ENCODE data around the gene LAMA4. TPM values are rescaled to one million over a fixed set of nuclear protein-coding genes. Genes with fewer than 3 reads are reported as not detected.

Gene LAMA4
- total RNA-seq, 1 experiment from 2014 or later = 1.1 TPM

DNA sequence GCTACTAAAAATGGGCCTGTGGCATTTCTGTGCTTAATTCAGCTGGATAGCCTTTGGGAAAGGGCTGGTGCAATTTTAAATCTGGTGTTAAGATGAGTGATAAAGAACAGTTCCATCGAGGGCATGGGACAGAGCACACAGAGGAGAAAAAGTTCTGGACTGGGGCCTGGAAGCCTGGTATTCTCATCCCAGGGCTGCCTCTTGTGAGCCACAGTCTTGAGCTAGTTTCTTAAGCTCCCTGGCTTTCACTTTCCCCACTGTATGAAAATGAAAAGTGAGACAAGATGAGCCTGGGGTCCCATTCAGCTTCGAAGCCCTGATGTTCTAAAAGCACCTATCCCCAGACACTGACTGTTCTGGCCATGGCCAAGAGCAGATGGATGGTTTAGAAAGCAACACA lies 14.3 kb upstream of the LAMA4 start:
- no peaks in the 10 kb centered on the region for H3K9me3 ChIP-seq (ENCODE audit: control insufficient read depth, low read depth, low read length)
- no peaks in the 10 kb centered on the region for H3K27me3 ChIP-seq (ENCODE audit: insufficient read depth, low read length)
- H2BK20ac ChIP-seq (ENCODE audit: low read depth, low read length, poor library complexity, severe bottlenecking) = no peak overlapping the region
- no peak overlapping the region for H3T11ph ChIP-seq (ENCODE audit: low read length)
- H4K5ac ChIP-seq (ENCODE audit: insufficient read length, low read depth, low read length) = no peak overlapping the region
- H2AK5ac ChIP-seq (ENCODE audit: insufficient read length, low read length) = no peak overlapping the region
- H2BK5ac ChIP-seq (ENCODE audit: insufficient read length, low read length) = no peak overlapping the region
- H3K4me3 Mint-ChIP-seq = no peak overlapping the region
- no peak overlapping the region for H3K9ac ChIP-seq (ENCODE audit: extremely low read depth, insufficient read length, low read length)
- H4K91ac ChIP-seq (ENCODE audit: insufficient read length, low read depth, low read length) = no peak overlapping the region
- no peak overlapping the region for H3K56ac ChIP-seq (ENCODE audit: insufficient read length, low read depth, low read length)
- H3K27me3 Mint-ChIP-seq (ENCODE audit: low read depth) = no peaks in the 10 kb centered on the region
- no peak overlapping the region for H3K4ac ChIP-seq (ENCODE audit: low read depth, low read length)
- H3K23me2 ChIP-seq (ENCODE audit: insufficient read length, low read depth, low read length, poor library complexity, severe bottlenecking) = no peaks in the 10 kb centered on the region
- H3K4me2 ChIP-seq (ENCODE audit: insufficient read depth, insufficient read length, low read length) = no peak overlapping the region
- H3K4me1 Mint-ChIP-seq = no peaks in the 10 kb centered on the region
- no peak overlapping the region for H3K23ac ChIP-seq (ENCODE audit: insufficient read length, low read depth, low read length)
- no peaks in the 10 kb centered on the region for H3K79me2 ChIP-seq (ENCODE audit: insufficient read depth, low read length)
- H2BK15ac ChIP-seq (ENCODE audit: low read depth, low read length) = no peak overlapping the region
- H3K4me1 ChIP-seq (ENCODE audit: insufficient read depth, low read length) = no peaks in the 10 kb centered on the region
- no peaks in the 10 kb centered on the region for H3K36me3 Mint-ChIP-seq (ENCODE audit: insufficient read depth in 1 of 3, low read depth in 3 of 3)
- H2AFZ ChIP-seq (ENCODE audit: low read length) = no peak overlapping the region
- no peak overlapping the region for H3K18ac ChIP-seq (ENCODE audit: insufficient read length, low read depth, low read length)
- H2BK120ac ChIP-seq (ENCODE audit: low read depth, low read length, poor library complexity, severe bottlenecking) = no peak overlapping the region
- H3K79me1 ChIP-seq (ENCODE audit: insufficient read depth, low read depth, low read length, poor library complexity, severe bottlenecking) = no peaks in the 10 kb centered on the region
- H2BK12ac ChIP-seq (ENCODE audit: insufficient read length, low read depth, low read length) = no peak overlapping the region
- H3K27ac ChIP-seq (ENCODE audit: insufficient read length, low read depth, low read length) = no peak overlapping the region
- no peak overlapping the region for H3K14ac ChIP-seq (ENCODE audit: insufficient read depth, low read length)
- no peak for DNase-seq
- H3K9me3 Mint-ChIP-seq = no peaks in the 10 kb centered on the region
- no peaks in the 10 kb centered on the region for H4K20me1 ChIP-seq (ENCODE audit: control insufficient read depth, insufficient read depth, insufficient read length)
- H3K27ac Mint-ChIP-seq = no peak overlapping the region
- H4K8ac ChIP-seq (replicated peaks; ENCODE audit: insufficient read length, low read depth, low read length) = no peak overlapping the region
- TF ChIP-seq, protein P1, sequence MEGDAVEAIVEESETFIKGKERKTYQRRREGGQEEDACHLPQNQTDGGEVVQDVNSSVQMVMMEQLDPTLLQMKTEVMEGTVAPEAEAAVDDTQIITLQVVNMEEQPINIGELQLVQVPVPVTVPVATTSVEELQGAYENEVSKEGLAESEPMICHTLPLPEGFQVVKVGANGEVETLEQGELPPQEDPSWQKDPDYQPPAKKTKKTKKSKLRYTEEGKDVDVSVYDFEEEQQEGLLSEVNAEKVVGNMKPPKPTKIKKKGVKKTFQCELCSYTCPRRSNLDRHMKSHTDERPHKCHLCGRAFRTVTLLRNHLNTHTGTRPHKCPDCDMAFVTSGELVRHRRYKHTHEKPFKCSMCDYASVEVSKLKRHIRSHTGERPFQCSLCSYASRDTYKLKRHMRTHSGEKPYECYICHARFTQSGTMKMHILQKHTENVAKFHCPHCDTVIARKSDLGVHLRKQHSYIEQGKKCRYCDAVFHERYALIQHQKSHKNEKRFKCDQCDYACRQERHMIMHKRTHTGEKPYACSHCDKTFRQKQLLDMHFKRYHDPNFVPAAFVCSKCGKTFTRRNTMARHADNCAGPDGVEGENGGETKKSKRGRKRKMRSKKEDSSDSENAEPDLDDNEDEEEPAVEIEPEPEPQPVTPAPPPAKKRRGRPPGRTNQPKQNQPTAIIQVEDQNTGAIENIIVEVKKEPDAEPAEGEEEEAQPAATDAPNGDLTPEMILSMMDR (conservative IDR thresholded peaks at IDR 0.05) = no peak
- no CpG with 5 or more reads among the region's 2 CpGs for WGBS (ENCODE audit: extremely low coverage, insufficient read length, low lambda C conversion rate)
